ENCODE data around the gene PCDH12.

- TF ChIP-seq CTCF (IDR thresholded peaks at IDR 0.05) (no peak), POLR2A (IDR thresholded peaks at IDR 0.05) (no peak), POLR2AphosphoS5 (IDR thresholded peaks at IDR 0.05) (no peak)
These were observed 48.6 kb upstream of the PCDH12 start for GRCh38 chr5:142006363-142007236.
